H1 (cell line): ENCODE data around the gene UBE2H. TPM values are rescaled to one million over a fixed set of nuclear protein-coding genes. Genes with fewer than 3 reads are reported as not detected.

Experiments used
- BCL11A ChIP-seq, 2 experiments: IDR thresholded peaks; one replicate each; pipeline ENCODE4 v1.6.1; 2011; ENCODE audit warnings: low read depth in 2 of 2, low read length in 2 of 2, mild to moderate bottlenecking in 2 of 2
- EP300 ChIP-seq, 2 experiments: IDR thresholded peaks; 1 replicate in 1 of 2; 2 replicates in 1 of 2; pipeline ENCODE4 v1.6.1; 2011 to 2012; ENCODE audit warnings: low read depth in 2 of 2, low read length in 2 of 2, mild to moderate bottlenecking in 2 of 2, borderline replicate concordance in 1 of 2, inconsistent platforms in 1 of 2, moderate library complexity in 1 of 2
- HDAC2 ChIP-seq, 2 experiments: fragments of 300-600 bp in 1 of 2; sonication (generic) in 1 of 2; IDR thresholded peaks; 2 replicates each; pipeline ENCODE4 v1.6.1; 2011 to 2012; ENCODE audit warnings: low read depth in 2 of 2, low read length in 2 of 2, mild to moderate bottlenecking in 2 of 2, moderate library complexity in 2 of 2, borderline replicate concordance in 1 of 2, inconsistent platforms in 1 of 2
- KDM5A ChIP-seq: fragments of 200-600 bp; IDR thresholded peaks from 2 replicates; pipeline ENCODE4 v1.7.1; 2012; ENCODE audit warnings: mild to moderate bottlenecking, low read length, inconsistent platforms, mixed read lengths
- POLR2A ChIP-seq, 2 experiments: IDR thresholded peaks; 1 replicate in 1 of 2; 2 replicates in 1 of 2; pipeline ENCODE4 v1.6.1; 2011; ENCODE audit warnings: low read depth in 2 of 2, low read length in 2 of 2, mild to moderate bottlenecking in 2 of 2; ENCODE audit errors: control extremely low read depth in 1 of 2
- POLR2AphosphoS5 ChIP-seq: IDR thresholded peaks from 2 replicates; pipeline ENCODE4 v1.6.1; 2011; ENCODE audit warnings: low read depth, low read length
- SAP30 ChIP-seq: fragments of 300-600 bp; sonication (generic); IDR thresholded peaks from 2 replicates; pipeline ENCODE4 v1.7.1; 2012; ENCODE audit warnings: low read length, moderate library complexity, mild to moderate bottlenecking, inconsistent platforms; ENCODE audit not compliant: insufficient read depth, insufficient replicate concordance
- SIN3A ChIP-seq, 2 experiments: IDR thresholded peaks in 1 of 2; conservative IDR thresholded peaks in 1 of 2; 2 replicates each; pipeline ENCODE4 v1.6.1; 2011 to 2012; ENCODE audit warnings: low read length in 2 of 2, improper control_type of control experiment in 1 of 2, low read depth in 1 of 2, mild to moderate bottlenecking in 1 of 2
- TBP ChIP-seq: IDR thresholded peaks from 2 replicates; pipeline ENCODE4 v1.6.1; 2011; ENCODE audit warnings: low read depth, low read length, improper control_type of control experiment
- ZNF274 ChIP-seq: IDR thresholded peaks from 2 replicates; pipeline ENCODE4 v1.7.0; 2012; ENCODE audit warnings: low read length, borderline replicate concordance; ENCODE audit errors: extremely low read depth
- polyA plus RNA-seq, 7 experiments: library from polyadenylated mRNA; depleted of rRNA in 3 of 7; stranded (reverse) in 5 of 7; unstranded in 2 of 7; fragments of >200 nt in 5 of 7; fragments of 200-250 nt in 2 of 7; gene quantifications; 1 replicate in 5 of 7; 2 replicates in 1 of 7; 4 replicates in 1 of 7; pipeline versions ENCODE4 v1.2.1 to v1.2.3, GENCODE V29; 2011 to 2013; ENCODE audit warnings: missing spikeins in 2 of 7, mixed read lengths in 2 of 7
- total RNA-seq: library from RNA; stranded (reverse); fragmentation: NEBNext Ultra II Directional; extraction: Animal tissue kit (Norgen Biotek cat#: 25700); gene quantifications from 2 replicates; pipeline ENCODE4 v1.2.1, GENCODE V29; 2021

UBE2H gene
- total and polyA plus RNA-seq, 2 of the 8 experiments (the other 6 are each of a cell fraction or from before 2014, with no cell fraction given), result 30.6 to 62.2 TPM

DNA sequence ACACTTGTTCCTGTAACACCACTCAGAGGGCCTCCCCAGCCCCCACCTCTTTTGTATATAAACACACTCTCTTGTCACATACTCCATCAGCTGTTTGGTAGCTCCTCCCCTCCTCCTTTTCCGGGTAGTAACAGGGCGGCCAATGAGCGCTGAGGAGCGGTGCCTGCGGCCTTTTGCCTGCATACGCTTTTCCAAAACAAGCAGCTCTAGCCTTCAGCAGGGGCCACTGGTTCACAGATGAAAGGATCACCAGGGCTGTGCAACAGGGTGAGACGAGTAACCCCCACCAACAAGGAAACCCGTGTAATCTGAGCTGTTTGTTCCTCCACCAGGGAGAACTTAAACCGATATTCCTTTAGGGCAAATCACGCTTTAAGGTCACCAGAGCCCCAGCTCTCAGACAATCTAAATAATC, 3.9 kb downstream of the UBE2H start (continued):
- no peak for TF ChIP-seq ZNF274
- no peak for TF ChIP-seq KDM5A
- peak; percentile 73 for TF ChIP-seq TBP
- peak; percentile 80 for TF ChIP-seq POLR2AphosphoS5
- no peak for TF ChIP-seq BCL11A (IDR thresholded peaks at IDR 0.05; ENCODE audit: low read depth in 2 of 2, low read length in 2 of 2)
- TF ChIP-seq HDAC2 (IDR thresholded peaks at IDR 0.05; ENCODE audit: borderline replicate concordance in 1 of 2, low read depth in 2 of 2, low read length in 2 of 2), result 0 out of 4 replicates have a peak, but pooled peaks of 1 of the 2 experiments have one; percentile 19
- TF ChIP-seq SAP30, result peak; percentile 76
- peak; percentile 63 to 87; a peak in 3 of 4 replicates for TF ChIP-seq SIN3A (conservative IDR thresholded peaks at IDR 0.05 in 1 of 2, IDR thresholded peaks at IDR 0.05 in 1 of 2; ENCODE audit: low read depth in 1 of 2, low read length in 2 of 2)
- TF ChIP-seq EP300 (IDR thresholded peaks at IDR 0.05; ENCODE audit: borderline replicate concordance in 1 of 2, low read depth in 2 of 2, low read length in 2 of 2), result peak in 1 of 2 experiments; percentile 34; a peak in 1 of 3 replicates
- TF ChIP-seq POLR2A (IDR thresholded peaks at IDR 0.05; ENCODE audit: control extremely low read depth in 1 of 2, low read depth in 2 of 2, low read length in 2 of 2), result peak; percentile 40 to 74
